GM19468 (cell line): Measurements from ENCODE around the gene CDH10.

ENCODE experiments used
- ATAC-seq: cut with Tn5 transposase; IDR thresholded peaks from one replicate; pipeline ENCODE4 v1.9.1; 2021; ENCODE audit warnings: mild to moderate bottlenecking, moderate library complexity, moderate number of reproducible peaks; ENCODE audit not compliant: unreplicated experiment; ENCODE audit errors: extremely low read depth

Gene CDH10

DNA sequence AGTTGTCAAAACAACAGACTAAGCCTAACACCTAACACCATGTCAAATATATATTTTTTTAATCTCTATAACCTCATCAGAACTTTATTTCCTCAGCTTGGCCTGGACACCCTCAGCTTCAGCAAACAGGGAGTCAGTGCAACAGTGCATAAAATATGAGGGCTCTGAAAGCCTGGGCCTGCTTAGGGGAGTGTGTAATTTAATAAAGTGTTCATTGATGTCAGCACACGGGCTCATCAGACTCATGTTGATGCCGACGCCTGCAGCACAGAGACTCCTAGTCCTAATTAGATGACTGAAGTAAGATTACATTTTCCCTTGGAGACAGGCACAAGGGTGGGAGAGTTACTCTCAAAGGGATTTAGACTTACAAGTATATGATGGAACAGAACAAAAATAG, 37.8 kb downstream of the CDH10 start:
- ATAC-seq, result no peak

DNA sequence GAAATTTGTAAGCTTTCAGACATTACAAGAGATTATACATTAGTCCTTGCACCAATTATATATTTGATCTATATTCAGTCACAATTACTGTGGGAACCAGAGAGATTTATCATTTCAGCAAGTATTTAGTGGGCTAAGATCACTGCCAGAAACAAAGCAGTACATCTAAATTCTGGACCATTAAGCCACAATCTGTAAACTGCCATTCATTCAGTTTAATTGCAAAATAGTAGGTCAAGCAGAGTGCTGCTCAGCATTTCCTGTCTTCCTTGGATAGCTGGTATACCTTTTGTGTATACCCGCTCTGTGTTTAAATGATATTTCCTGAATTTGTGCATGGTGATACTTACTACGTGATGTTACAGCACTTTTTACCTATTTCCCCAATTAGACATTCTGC, 42.6 kb downstream of the CDH10 start:
- ATAC-seq, result no peak

DNA sequence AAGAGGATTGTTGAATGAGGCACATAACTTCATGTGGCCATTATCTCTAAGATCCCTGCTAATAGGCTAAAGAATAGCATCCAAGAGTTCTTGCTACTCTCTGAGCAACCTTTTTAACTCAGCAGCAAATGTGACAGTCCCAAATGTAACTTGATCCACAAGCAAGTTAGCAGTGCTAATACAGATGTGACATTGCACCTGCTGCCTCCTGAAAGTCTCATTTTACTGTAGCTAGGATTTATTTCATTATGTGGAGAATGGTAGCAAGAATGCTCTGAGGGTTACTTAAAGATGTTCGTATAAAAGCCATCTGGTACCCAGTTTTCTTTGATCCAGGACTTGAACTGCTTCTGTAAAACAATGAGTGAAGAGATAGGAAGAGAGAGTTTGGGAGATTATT, 45.8 kb downstream of the CDH10 start:
- no peak for ATAC-seq

DNA sequence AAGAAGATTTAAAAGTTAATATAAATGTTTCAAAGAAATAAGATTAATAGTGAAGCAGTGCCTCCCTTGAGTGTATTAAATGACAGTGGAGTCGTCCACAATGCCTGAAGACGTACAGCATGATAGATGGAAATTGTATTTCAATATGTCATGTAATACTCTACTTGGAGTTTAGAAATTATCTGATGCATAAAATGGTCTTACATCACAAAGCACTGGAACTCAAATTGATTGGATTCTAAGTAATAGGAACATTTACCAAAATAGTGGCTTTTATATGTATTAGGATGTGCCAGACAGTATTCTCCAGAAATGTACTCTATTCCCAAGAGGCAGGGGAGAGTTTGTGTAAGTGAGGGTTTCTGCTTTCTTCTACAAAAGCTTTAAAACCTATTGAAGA, 49.4 kb downstream of the CDH10 start:
- ATAC-seq, result no peak

DNA sequence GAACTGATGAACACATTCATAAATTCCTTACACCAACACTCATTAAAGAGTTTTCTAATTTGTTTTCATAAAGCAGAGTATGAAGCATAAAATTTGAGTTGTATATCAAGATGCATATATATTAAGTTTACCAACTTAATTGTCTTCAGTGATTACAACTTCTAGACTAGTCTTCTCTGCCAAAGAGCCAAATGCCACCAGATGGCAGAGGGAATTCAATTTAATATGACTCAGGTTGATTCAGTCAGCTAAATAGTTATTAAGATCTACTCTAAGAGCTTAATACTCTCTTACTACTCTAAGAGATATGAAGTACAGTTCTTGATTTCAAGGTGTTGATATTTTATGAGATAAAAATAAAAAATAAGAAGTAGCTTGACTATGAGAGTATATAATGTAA, 53.4 kb downstream of the CDH10 start:
- no peak for ATAC-seq

DNA sequence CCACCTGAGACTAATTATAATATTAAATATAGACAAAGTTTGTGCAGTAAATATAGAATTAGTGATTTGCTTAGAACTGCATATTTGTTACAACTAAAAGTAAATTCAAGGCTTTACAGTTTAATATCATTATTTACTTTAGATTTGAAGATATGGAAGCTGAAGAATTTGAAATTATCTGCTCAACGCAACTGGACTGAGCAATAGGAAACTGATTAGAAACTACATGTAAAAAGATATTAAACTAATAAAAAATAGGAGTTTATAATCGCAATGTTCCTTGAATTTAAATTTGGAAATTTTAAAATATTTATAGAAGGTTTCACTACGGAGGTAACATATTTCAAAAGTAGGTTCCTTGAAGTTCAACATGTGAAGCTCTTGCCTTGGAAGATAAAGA, 55.2 kb downstream of the CDH10 start:
- ATAC-seq, result no peak

DNA sequence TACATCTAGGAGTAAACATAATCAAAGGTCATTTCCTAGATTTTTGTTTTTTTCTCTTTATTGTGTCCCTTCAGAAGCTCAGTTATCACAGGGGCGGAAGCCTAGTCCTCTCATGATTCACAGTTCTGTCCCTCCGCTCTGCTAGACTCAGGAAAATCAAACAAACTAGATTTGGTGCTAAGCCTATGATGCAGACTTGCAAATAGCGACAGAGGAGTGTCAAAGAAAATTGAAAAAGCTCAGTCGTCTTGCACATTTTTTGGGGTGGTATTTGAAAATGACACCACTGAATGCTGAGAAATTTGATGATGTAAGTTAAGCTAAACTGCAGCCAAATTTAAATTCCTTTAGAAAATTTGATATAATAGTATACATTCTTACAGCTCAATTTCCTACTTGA, 59.0 kb downstream of the CDH10 start:
- ATAC-seq, result no peak

DNA sequence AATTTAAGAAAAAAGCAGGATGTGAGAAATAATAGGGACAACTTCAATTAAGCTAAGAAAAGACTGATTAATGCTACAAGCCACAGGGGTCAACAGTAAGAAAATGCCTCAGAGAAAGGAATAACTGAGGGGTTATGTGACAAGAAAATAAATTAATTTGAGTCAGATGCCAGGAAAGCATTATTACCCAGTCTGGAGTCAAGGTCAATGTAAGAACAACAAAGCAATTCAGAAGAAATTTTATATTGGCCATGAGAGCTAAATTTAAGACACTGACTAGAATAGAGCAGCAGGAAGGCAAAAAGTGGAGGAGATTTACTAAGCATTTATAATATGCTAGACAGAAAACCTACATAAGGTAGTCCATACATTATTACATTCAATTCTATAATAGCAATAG, 73.5 kb downstream of the CDH10 start:
- no peak for ATAC-seq

DNA sequence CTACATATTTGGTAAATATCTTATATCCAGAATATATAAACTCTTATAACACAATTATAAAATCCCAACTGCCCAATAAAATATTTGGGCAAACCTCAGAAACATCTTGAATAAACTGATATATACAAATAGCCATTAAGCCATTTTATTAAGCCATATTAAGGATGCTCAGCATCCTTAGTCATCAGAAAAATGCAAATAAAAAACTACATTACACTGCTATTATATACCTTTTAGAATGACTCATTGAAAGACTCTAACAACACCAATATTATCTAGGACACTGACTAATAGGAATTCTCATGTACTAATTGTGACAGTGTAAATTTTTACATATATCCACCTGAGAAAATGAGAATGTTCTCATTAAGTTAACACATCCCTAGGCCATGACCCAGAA, 77.8 kb downstream of the CDH10 start:
- ATAC-seq, result no peak

DNA sequence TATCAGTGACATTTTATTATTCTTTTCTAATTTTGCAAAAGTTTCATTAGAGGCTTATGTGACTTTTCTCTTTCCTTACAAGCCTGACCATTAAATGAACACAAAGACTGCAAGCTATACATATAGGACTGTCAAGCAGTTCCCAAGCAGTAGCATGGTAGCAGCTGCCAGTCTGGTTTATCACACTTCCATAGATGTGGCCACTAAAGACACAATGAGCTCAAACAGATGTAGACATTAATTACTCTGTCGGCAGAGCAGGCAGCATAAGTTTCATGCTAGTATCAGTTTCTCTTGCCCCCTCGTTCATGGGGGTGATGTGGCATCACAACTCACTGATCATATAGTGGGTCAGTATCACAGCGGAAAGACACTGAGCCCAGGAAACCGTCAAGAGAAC, 89.5 kb downstream of the CDH10 start:
- no peak for ATAC-seq

DNA sequence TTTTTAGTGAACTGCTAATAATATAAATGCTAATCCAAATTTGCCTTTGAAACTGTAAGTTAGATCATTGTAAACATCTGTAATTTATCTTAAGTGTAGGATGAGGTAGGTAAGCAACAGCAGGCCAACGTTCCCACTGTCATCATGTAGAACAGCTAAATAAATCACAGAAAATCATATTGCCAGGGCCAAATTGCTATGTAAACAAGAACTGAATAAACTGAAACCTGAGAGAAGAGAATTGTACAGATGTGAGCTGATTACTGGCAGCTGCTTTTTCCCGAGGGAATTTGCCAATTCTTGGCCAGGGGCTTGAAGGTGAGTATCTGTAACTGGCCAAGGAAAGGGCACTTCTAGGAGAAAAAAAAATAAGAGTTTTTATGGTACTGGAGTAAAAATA, 97.6 kb downstream of the CDH10 start:
- ATAC-seq, result no peak

DNA sequence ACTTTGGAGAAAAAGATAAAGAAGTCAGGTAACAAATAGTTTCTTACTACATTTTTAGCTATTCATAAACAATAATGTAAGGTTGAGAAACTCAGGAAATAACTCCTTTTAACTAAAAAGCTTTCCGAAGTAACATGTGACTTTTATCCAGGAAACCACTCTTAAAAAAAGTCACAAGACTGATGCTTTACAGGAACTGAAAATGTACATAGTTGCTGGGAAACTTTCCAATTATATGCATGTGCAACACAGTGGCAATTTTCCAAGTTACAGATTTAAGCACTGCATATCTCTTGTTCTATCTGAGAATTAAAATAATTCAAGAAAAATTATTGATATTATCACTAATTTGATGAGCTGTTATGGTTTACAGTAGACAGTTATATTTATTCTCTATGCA, 105.2 kb downstream of the CDH10 start:
- ATAC-seq, result no peak

DNA sequence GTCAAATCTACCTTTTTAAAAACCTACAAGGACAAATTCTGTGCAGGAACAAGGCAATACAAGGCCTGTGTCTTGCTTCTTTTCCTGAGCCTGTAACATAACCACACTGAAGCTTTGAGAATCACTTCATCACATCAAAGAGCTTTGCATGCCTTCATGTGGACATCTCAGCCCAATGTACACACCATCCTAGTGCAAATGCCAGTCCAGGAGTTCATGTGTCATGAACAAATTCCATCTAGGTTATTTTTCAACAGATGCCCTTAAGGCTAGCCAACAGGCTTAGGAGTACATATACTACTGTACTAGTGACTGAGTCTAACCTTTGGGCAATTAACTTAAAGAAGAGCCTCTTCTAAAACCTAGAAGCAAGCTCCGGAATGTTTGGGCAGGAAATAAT, 106.4 kb downstream of the CDH10 start:
- ATAC-seq, result no peak

DNA sequence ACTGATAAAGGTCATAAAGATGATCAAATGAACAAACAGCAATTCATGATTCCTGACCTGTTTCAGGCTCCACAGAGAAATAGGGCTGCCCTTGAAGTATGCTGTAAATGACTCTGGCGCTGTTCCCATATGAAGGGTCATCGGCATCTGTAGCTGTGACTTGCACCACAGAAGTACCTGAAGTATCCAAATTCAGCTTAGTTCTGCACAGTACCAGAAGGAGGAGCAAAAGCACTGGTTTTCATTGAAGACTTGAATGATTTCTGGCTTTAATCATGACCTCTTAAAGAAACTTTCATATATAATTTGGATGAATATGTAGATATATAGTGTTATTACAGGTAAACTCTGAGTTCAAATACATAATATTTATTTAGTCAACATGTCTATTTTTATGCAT, 109.1 kb downstream of the CDH10 start:
- ATAC-seq, result no peak

DNA sequence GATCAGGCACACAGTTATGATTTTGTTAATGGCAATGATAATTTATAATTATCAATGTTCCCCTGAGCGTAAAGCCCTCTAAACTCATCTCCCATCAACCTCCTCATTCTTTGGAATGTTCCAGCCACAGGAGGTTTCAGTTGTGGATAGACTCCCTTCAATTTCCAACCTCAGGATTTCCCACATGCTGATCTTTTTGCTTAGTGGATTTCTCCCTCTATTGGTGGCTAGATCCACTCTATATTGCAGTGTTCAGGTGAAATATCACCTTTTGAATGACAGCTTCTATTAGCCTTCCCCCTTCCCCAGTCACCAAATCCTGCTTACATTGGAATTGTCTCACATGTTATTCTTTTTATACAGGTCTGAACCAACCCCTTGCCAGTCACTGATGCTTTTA, 113.9 kb downstream of the CDH10 start:
- no peak for ATAC-seq

DNA sequence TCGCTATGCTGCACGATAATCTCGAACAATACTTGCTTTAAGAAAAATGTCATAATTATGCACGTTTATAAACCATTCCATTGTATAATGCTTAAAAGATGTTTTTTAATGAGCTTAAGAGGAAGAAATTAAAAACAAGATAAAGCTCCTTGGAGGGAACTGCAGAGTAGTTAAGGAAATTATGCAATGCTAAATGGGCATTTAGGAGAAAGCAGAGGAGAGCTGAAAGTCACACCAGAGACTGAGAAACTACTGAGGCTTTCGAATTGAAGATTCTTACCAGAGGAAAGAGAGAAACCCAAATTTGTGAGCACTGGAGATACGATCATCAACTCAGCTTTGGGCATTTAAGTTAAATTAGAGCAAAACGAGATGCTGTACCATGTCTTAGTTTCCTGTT, 119.4 kb downstream of the CDH10 start:
- no peak for ATAC-seq

DNA sequence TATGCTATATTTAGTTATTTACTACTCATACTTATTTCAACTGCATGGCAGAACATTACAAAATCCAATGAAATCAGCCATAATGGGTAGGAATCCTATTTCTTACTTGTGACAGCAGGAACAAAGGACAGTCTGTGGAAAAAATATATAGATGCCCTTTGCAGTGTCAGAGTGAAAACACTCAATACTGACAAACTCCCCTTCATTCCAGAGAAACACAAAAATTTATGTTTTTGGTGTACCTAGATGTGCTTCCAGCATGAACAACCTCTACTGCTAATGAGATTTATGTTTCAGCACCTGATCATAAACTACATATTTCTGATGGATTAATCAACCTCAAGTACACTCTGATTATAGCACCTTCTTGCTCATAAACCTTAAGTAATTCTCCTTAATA, 132.4 kb downstream of the CDH10 start:
- no peak for ATAC-seq

DNA sequence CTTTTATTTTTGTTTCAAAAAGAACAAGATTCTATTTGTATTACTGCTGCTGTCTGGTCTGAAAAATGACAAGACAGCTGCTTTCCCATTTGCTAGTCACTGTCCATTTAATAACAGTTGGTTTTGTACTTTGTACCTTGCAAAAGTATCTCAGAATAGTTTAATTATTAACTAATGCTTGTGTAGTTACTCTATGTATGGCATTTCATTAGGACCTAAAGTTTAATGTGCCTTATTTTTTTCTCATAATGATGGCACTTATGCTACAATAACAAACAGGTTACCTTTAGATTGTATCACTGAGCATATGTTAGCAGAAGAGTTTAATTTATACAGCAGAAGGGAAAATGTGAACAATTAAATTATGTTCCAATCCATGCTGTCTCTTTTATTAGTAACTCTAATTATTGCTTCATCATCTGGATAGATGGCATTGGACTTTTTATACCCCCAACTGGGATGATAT, 134.2 kb downstream of the CDH10 start:
- ATAC-seq, result no peak

DNA sequence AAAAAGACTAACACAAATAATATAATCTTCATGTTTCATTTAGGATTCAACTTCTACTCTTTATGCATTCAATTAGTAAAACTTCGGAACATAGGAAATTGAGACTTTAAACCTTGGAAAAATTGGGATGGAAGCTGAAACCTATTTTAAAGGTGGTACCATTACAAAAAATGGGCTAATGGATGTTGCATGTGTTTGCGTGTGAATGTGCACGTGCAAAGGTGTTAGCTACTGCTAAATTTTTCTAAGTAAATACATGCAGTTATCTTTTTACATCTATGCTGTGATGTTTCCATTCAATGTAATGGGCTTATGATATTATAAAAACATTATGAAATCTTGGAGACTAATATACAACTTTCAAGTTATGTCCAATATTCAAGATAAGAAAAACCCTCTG, 134.8 kb downstream of the CDH10 start:
- ATAC-seq, result no peak

DNA sequence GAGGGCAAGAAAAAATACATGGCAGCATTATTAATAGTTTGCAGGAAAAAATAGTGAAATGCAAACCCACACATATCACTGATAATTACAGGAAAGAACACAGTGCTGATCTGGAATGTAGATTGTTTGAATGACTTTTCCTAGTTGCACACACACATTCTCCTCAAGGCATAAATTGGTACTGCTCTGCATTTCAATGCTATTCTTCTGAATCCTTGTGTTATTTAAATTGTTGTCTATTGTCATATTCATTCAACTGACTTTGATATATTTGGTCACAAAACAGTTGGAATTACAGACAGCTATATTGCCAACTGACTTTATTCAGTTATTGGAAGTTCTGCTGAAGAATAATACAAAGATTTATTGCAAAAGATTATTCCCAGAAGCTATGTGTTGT, 139.5 kb downstream of the CDH10 start:
- ATAC-seq, result no peak

DNA sequence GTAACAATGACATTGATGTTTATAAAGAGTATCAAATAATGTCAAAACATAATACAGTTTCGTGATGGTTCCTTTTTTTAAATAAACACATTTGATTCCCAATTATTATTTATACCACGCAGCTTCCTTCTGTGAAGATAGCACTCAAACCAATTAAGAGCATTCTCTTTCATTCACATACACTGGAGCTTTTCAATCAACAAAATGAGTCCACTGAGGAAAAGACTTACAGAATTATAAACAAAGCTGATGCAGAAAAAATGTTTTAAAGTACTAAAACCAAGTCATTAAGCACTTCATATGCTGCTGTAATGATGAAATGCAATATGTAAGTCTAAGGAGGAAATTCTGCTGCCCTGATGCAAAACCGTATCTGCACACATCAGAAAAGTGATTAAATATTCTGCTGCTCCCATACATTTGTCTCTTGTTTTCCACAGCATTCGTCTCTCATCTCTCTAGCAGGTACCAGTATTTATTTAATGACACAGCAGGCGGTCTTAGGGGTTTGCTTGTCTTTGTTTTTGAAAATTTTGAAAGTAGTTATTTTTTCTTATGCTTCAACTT, 147.1 kb downstream of the CDH10 start:
- ATAC-seq, result no peak

DNA sequence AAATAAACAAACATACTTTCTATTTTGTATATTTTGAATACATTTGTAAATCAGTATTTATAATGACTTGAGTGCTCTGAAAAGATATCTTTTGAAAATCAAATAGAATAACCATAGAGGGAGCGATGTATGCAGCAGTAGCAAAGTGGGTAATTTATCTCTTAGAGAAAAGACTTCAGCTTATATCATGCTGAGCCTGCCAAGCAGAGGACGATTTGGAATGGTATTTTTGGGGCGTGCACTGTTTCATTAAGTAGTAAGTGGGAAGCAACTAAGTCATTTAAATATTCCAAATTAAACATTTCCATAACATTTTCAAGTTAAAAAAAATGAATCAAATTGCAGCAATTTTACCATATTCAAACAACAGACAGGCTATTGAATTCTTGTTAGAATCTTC, 147.6 kb downstream of the CDH10 start:
- ATAC-seq, result no peak

DNA sequence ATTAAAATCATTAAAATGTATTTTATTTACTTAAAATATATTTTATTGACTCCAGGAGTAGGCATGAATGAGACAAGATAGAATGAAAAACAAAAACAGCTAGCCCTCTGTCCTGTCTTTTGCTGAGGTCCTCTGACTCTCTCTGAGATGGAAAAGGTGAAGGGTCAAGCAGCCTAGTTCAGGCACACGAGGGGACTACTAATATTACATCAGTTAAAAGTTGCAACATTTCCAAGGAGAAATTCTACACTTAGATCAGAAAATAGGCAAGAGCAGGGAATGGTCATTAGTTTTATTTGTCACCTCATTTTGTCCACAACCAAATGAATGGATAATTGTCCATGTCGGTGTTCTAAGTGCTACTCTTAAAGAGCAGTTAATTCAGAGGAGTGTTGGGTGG, 148.5 kb downstream of the CDH10 start:
- ATAC-seq, result no peak
